Germinal center (tissue), 1 donor: ENCODE results near the gene SPPL2C.
A peak's percentile ranks its signal among the peaks of the same experiment; 100 is the strongest.
"Not testable (repeated sequence)": the region's sequence is repeated elsewhere in the genome, so short reads cannot be mapped to it uniquely, and the experiment has no call there.

Experiments
- DNase-seq: peaks from one replicate; pipeline ENCODE4 v3.0.0; 2012; ENCODE audit warnings: mixed read lengths, low spot score

SPPL2C gene

GRCh38 chr17:45850011-45850410 lies 5.3 kb downstream of the SPPL2C start:
- no peak for DNase-seq

GRCh38 chr17:45850468-45850867 lies 5.8 kb downstream of the SPPL2C start:
- no peak for DNase-seq

GRCh38 chr17:45851022-45851421 lies 6.3 kb downstream of the SPPL2C start:
- no peak for DNase-seq

- DNase-seq = no peak
Observed at GRCh38 chr17:45851464-45851863, 6.8 kb downstream of the SPPL2C start.

GRCh38 chr17:45851873-45852272 lies 7.2 kb downstream of the SPPL2C start:
- DNase-seq = no peak

- peak; percentile 50 for DNase-seq
Observed at GRCh38 chr17:45852535-45853297, 8.0 kb downstream of the SPPL2C start.

- no peak for DNase-seq
Observed at GRCh38 chr17:45854209-45854608, 9.5 kb downstream of the SPPL2C start.

GRCh38 chr17:45855691-45856336 lies 11.1 kb downstream of the SPPL2C start:
- DNase-seq = no peak

GRCh38 chr17:45857977-45858708 lies 13.5 kb downstream of the SPPL2C start:
- DNase-seq = no peak

- no peak for DNase-seq
Observed at GRCh38 chr17:45861165-45861564, 16.5 kb downstream of the SPPL2C start.

- not testable (repeated sequence) for DNase-seq
Observed at GRCh38 chr17:45862127-45862526, 17.4 kb downstream of the SPPL2C start.

GRCh38 chr17:45863857-45864654 lies 19.4 kb downstream of the SPPL2C start:
- no peak for DNase-seq

GRCh38 chr17:45867171-45867570 lies 22.5 kb downstream of the SPPL2C start:
- no peak for DNase-seq

GRCh38 chr17:45867702-45868101 lies 23.0 kb downstream of the SPPL2C start:
- no peak for DNase-seq

- no peak for DNase-seq
Observed at GRCh38 chr17:45868276-45868675, 23.6 kb downstream of the SPPL2C start.

GRCh38 chr17:45869676-45870341 lies 25.1 kb downstream of the SPPL2C start:
- no peak for DNase-seq

- DNase-seq = no peak
Observed at GRCh38 chr17:45870342-45870974, 25.8 kb downstream of the SPPL2C start.

GRCh38 chr17:45871718-45872117 lies 27.0 kb downstream of the SPPL2C start:
- DNase-seq = no peak

- no peak for DNase-seq
Observed at GRCh38 chr17:45873728-45874127, 29.0 kb downstream of the SPPL2C start.

- no peak for DNase-seq
Observed at GRCh38 chr17:45874151-45874550, 29.5 kb downstream of the SPPL2C start.

- no peak for DNase-seq
Observed at GRCh38 chr17:45876539-45876938, 31.9 kb downstream of the SPPL2C start.
